ENCODE results near the gene ZNF354B.

- no peak for TF ChIP-seq CTCF (IDR thresholded peaks at IDR 0.05)
- TF ChIP-seq POLR2A (IDR thresholded peaks at IDR 0.05) = no peak
Observed at GRCh38 chr5:178931846-178932760, 72.3 kb downstream of the ZNF354B start.
